Heart left ventricle (tissue), 16 donors: Measurements from ENCODE around the gene ANKH. TPM values are rescaled to one million over a fixed set of nuclear protein-coding genes. Genes with fewer than 3 reads are reported as not detected.

Experiments
- ATAC-seq, 4 donors: fragments of 200-7000 bp; cut with Tn5 transposase; one replicate each; pipeline ENCODE4 v1.9.1; 2020 to 2022; ENCODE audit warnings: moderate library complexity in 4 of 4, mild to moderate bottlenecking in 3 of 4, moderate number of reproducible peaks in 1 of 4
- DNase-seq, 5 donors: peaks; one replicate each; pipeline ENCODE4 v3.0.0-alpha.2; 2020
- H3K27ac ChIP-seq, 12 donors: fragments of 200-600 bp; sonication (generic) in 4 of 12; one replicate each; pipeline versions ENCODE4 v1.5.0 to v1.8.0; 2016 to 2022; ENCODE audit warnings: mild to moderate bottlenecking in 2 of 12
- H3K27me3 ChIP-seq, 9 donors: fragments of 200-600 bp; sonication (generic) in 2 of 9; one replicate each; pipeline versions ENCODE4 v1.5.1 to v1.8.0; 2016 to 2022; ENCODE audit warnings: mild to moderate bottlenecking in 3 of 9
- H3K36me3 ChIP-seq, 9 donors: fragments of 200-600 bp; sonication (generic) in 2 of 9; one replicate each; pipeline versions ENCODE4 v1.5.0 to v1.8.0; 2018 to 2022; ENCODE audit warnings: mild to moderate bottlenecking in 2 of 9
- H3K4me1 ChIP-seq, 12 donors: fragments of 200-600 bp; sonication (generic) in 4 of 12; one replicate each; pipeline versions ENCODE4 v1.5.0 to v1.8.0; 2016 to 2022; ENCODE audit warnings: mild to moderate bottlenecking in 3 of 12
- H3K4me3 ChIP-seq, 12 donors: fragments of 200-600 bp; sonication (generic) in 4 of 12; one replicate each; pipeline versions ENCODE4 v1.5.0 to v1.8.0; 2017 to 2022; ENCODE audit warnings: mild to moderate bottlenecking in 9 of 12, moderate library complexity in 4 of 12
- H3K9me3 ChIP-seq, 12 donors: fragments of 200-600 bp; sonication (generic) in 4 of 12; one replicate each; pipeline versions ENCODE4 v1.5.0 to v1.8.0; 2016 to 2022; ENCODE audit warnings: mild to moderate bottlenecking in 1 of 12
- POLR2A ChIP-seq, 2 donors: fragments of 450-650 bp; IDR thresholded peaks; one replicate each; pipeline ENCODE4 v1.6.1; 2017; ENCODE audit warnings: antibody characterized with exemption in 2 of 2, mild to moderate bottlenecking in 2 of 2, moderate library complexity in 2 of 2
- WGBS, 4 donors: extraction: QIAGEN DNeasy Blood & Tissue Kit in 2 of 4; methylation state at CpG; one replicate each; pipeline versions ENCODE4 v1.1.5 to v1.1.7; 2013 to 2018; 5-methylcytosine and 5-hydroxymethylcytosine counted together
- intact Hi-C, 10 donors: fragments of 100-400 bp; cut with DNase I; formaldehyde crosslinking; loops; one replicate each; pipeline versions ENCODE4 v1.11.1 to v1.14.2; 2022
- polyA plus RNA-seq, 2 donors: library from polyadenylated mRNA; stranded (reverse); fragments of 200-250 nt; gene quantifications; one replicate each; pipeline ENCODE4 v1.2.3, GENCODE V29; 2013
- total RNA-seq, 9 donors: library from RNA; depleted of rRNA in 2 of 9; stranded (reverse); fragments of >200 nt in 2 of 9; fragmentation: NEBNext Ultra II Directional in 3 of 9; extraction: Animal tissue kit (Norgen Biotek cat#: 25700) in 3 of 9; gene quantifications; one replicate each; pipeline versions ENCODE4 v1.1.0 to v1.2.4, GENCODE V29; 2016 to 2023
- TF ChIP-seq, protein P1 (sequence below), 12 donors: fragments of 200-600 bp; sonication (generic) in 4 of 12; IDR thresholded peaks; one replicate each; pipeline versions ENCODE4 v1.5.0 to v1.8.0; 2018 to 2022; ENCODE audit warnings: antibody characterized with exemption in 12 of 12, mild to moderate bottlenecking in 5 of 12
- donor health status: ischemic (EF 13 %, LVEDD 7.1; RV severe dilation, severe dysfunction).
- donor health status: healthy with polysubstance abuse.
- donor health status: DM: no; HTN: yes; CAD: no.
- donor health status: DM: no; HTN: no; CAD: no.
- donor health status: ischemic (EF 25% LVEDD 6.9; RV normal size, moderate dysfunction).
- donor health status: ischemic (EF 25% LVEDD 5.7; RV mildly dilated, moderate dysfunction).
- donor health status: healthy.
- donor health status: DM: yes; HTN: yes; CAD: no.
- donor health status: ischemic (EF 35%, LVEDD 5.7; RV mildly dilated, moderate dysfunction).
- donor health status: nonischemic (EF 11% LVEDD 7.7; RV severe dilation, severe dysfunction).
- donor health status: DM: yes; HTN: yes; CAD: no.
- donor health status: PGD.
- donor health status: ischemic (EF 29% LVEDD 5.4; RV normal size, mild dysfunction).
- donor health status: nonischemic (EF 23%, LVEDD 6.1; RV moderate dilation, normal function).

The ANKH gene
- total and polyA plus RNA-seq, 11 donors = 54.1 to 260 (median 168) TPM

DNA sequence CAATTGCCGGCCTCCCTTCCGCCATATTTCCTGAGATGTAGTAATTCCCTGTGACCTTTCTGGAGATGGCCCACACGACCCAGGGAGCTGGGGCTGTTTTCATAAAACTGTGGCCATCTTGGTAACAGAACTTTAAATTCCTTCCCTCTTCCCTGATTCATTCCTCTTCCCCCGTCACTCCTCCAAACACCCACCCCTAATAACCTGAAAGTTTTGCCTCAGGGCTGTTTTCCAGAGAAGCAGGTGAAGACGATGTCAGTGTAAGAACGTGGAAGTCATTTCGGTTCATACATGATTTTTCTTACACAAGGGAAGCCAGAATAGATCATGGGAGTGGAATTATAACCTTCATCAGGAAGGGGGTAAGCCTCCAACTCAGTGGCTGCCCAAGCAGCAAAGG is 40.6 kb upstream of the ANKH start:
- Histone ChIP-seq H3K4me3 (no peak overlapping the region), H3K36me3 (no peaks in the 10 kb centered on the region), H3K4me1 (peaks cover 0 to 6% (median 0%) of the 10 kb centered on the region in 12 donors), H3K9me3 (no peaks in the 10 kb centered on the region), H3K27me3 (no peaks in the 10 kb centered on the region), H3K27ac (no peak overlapping the region)
- no peak for ATAC-seq
- TF ChIP-seq, protein P1, sequence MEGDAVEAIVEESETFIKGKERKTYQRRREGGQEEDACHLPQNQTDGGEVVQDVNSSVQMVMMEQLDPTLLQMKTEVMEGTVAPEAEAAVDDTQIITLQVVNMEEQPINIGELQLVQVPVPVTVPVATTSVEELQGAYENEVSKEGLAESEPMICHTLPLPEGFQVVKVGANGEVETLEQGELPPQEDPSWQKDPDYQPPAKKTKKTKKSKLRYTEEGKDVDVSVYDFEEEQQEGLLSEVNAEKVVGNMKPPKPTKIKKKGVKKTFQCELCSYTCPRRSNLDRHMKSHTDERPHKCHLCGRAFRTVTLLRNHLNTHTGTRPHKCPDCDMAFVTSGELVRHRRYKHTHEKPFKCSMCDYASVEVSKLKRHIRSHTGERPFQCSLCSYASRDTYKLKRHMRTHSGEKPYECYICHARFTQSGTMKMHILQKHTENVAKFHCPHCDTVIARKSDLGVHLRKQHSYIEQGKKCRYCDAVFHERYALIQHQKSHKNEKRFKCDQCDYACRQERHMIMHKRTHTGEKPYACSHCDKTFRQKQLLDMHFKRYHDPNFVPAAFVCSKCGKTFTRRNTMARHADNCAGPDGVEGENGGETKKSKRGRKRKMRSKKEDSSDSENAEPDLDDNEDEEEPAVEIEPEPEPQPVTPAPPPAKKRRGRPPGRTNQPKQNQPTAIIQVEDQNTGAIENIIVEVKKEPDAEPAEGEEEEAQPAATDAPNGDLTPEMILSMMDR (IDR thresholded peaks at IDR 0.05) = no peak
- TF ChIP-seq POLR2A (IDR thresholded peaks at IDR 0.05) = no peak
- intact Hi-C loops = no loop called here
- DNase-seq = no peak
- 93 to 95% (median 94%) methylated on average over 7 of the region's 7 CpGs for WGBS, 4 donors

DNA sequence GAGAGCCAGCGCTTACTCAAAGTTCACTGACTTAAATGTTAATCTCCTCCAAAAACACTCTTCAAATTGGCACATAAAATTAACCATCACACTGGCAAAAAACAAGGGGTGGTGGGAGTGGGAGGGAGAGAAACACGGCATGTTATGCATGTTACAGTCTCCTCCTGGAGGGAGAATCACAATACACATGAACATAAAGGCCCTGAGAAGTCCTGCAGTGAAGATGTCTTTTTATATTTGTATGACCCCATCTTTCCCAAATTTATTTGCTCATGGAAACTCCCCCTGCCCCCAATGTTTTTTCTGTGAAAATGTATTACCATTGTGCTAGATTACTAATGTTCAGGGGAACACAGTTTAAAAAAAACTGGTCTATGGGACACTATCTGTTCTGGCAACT is 37.8 kb upstream of the ANKH start:
- no peaks in the 10 kb centered on the region for H3K27me3 ChIP-seq
- 90 to 95% (median 94%) methylated on average over 2 of the region's 2 CpGs for WGBS, 4 donors
- peaks cover 0 to 6% (median 0%) of the 10 kb centered on the region in 12 donors for H3K4me1 ChIP-seq
- no peaks in the 10 kb centered on the region for H3K9me3 ChIP-seq
- no peaks in the 10 kb centered on the region for H3K36me3 ChIP-seq
- no peak overlapping the region for H3K4me3 ChIP-seq
- ATAC-seq (no peak), DNase-seq (no peak)
- intact Hi-C loops = no loop called here
- TF ChIP-seq, protein P1 (IDR thresholded peaks at IDR 0.05) = no peak
- no peak for TF ChIP-seq POLR2A (IDR thresholded peaks at IDR 0.05)
- no peak overlapping the region for H3K27ac ChIP-seq

DNA sequence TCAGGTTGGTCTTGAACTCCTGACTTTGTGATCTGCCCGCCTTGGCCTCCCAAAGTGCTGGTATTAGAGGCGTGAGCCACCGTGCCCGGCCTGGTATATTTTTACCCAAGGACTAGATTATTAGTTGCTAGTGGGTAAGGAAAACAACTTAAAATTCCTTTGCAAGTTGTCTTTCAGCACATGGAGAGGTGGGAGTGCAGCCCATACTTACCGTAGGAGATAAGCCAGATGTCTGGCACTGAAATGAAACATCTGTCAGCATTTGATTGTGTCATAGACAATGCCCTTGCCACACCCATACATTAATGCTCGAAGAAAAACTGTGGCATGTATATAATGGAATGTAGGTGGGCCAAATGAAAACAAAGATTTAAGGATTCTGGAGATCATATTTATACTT is 36.6 kb upstream of the ANKH start:
- Histone ChIP-seq H3K36me3 (no peaks in the 10 kb centered on the region), H3K4me1 (peaks cover 0 to 8% (median 5%) of the 10 kb centered on the region in 12 donors), H3K9me3 (no peaks in the 10 kb centered on the region), H3K27me3 (no peaks in the 10 kb centered on the region), H3K4me3 (no peak overlapping the region), H3K27ac (no peak overlapping the region)
- TF ChIP-seq POLR2A (IDR thresholded peaks at IDR 0.05) = no peak
- TF ChIP-seq, protein P1 (IDR thresholded peaks at IDR 0.05) = no peak
- peak; percentile 78 to 91 (median 87) for ATAC-seq
- DNase-seq = peak in 2 of 5 donors; percentile 29 to 41
- 24 to 43% (median 27%) methylated on average over 6 of the region's 6 CpGs for WGBS, 4 donors
- intact Hi-C loops = no loop called here

DNA sequence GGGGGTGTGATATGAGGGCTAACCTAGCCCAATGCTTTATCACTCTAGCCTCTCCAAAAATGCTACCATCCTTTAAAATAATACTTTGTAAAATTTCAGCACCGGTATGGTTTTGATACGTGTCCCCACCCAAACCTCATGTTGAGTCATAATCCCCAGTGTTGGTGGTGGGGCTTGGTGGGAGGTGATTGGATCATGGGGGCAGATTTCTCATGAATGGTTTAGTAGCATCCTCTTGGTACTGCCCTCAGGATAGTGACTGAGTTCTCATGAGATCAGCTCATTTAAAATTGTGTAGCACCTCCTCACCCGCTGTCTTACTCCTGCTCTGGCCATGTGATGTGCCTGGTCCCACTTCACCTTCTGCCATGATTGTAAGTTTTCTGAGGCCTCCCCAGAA is 35.0 kb upstream of the ANKH start:
- no peaks in the 10 kb centered on the region for H3K27me3 ChIP-seq
- H3K36me3 ChIP-seq = no peaks in the 10 kb centered on the region
- 92 to 99% (median 97%) methylated on average over 3 of the region's 3 CpGs for WGBS, 4 donors
- H3K27ac ChIP-seq = no peak overlapping the region
- H3K4me1 ChIP-seq = peaks cover 0 to 23% (median 11%) of the 10 kb centered on the region in 12 donors
- H3K4me3 ChIP-seq = no peak overlapping the region
- no peaks in the 10 kb centered on the region for H3K9me3 ChIP-seq
- no peak for ATAC-seq
- DNase-seq = no peak
- intact Hi-C loops = no loop called here
- TF ChIP-seq, protein P1 (IDR thresholded peaks at IDR 0.05) = no peak
- no peak for TF ChIP-seq POLR2A (IDR thresholded peaks at IDR 0.05)
